ENCODE data around the gene LGALS1. TPM values are rescaled to one million over a fixed set of nuclear protein-coding genes. Genes with fewer than 3 reads are reported as not detected.

LGALS1 gene
- polyA plus RNA-seq, 1 donor = 1,611 TPM

DNA sequence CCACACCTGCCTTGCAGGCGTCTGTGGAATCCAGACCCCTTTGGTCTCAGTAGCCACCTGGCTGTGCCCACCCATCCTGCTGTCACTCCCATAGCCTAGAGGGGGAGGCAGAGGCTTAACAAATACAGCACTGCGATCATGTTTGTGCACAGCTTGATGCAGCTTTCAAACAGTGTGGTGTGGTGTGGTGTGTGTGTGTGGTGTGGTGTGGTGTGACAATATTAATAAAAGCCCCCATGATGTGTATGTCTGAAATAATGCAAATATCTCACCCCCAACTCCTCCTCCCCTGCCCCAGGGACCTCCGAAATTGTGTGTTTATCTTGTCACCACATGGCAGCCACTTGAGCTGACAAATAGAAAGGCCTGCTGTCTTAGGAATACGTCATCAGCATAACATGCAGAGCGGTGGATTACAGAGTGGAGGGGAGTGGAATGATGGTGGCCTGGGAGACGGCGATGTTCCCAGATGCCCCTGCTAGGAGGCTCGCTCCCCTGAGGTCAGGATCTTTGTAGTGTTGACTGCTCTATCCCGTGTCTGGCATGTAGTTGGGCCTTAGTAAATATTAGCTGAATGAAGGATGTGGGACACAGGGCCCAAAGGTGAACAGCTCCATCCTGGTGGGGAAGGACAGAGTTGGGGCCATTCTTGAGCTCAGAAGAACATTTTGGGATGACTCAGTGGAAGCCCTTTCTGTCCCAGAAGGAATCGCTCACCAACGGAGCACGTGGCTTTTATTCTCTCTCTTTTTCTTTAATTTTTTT lies 14.1 kb upstream of the LGALS1 start:
- DNase-seq (ENCODE audit: low read depth) = no peak

DNA sequence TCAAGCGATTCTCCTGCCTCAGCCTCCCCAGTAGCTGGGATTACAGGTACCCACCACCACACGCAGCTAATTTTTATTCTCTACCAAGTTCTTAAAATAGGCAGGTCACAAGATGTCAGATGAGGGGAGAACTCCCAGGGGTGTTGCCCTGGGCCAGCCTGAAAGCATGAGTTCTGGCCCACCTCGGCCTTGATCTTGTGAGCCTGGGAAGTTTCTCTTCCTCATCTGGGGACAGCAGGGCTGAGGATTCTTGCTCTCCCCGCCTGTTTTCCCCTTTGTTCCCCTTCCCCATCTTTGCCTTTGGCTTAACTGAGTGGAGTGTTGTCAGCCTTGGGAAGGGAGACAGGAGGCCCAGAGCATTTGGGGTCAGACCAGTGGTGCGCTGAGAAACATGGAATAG lies 13.4 kb upstream of the LGALS1 start:
- no peak for DNase-seq (ENCODE audit: low read depth)

DNA sequence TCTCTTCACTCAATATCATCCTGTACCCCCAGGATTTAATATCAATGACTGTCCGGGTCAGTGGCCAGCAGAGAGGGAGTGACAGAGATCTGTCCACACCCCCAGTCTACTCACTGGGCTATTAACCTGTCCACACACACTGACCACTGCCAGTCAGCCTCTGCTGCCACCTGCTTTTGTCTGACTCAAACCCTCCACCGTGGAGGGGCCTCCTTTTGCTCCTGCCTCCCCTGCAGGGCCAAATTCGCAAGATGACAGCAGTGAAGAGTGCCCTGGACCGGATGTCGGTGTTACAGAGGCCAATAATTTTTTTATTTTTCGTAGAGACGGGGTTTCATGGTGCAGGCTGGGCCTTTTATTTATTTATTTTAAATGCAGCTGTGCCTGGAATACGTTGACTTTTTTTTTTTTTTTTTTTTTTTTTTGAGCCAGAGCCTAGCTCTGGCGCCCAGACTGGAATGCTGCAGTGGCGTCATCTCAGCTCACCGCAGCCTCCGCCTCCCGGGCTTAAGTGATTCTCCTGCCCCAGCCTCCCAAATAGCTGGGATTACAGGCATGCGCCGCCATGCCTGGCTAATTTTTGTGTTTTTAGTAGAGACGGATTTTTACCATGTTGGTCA lies 11.8 kb upstream of the LGALS1 start:
- DNase-seq (ENCODE audit: low read depth) = no peak

DNA sequence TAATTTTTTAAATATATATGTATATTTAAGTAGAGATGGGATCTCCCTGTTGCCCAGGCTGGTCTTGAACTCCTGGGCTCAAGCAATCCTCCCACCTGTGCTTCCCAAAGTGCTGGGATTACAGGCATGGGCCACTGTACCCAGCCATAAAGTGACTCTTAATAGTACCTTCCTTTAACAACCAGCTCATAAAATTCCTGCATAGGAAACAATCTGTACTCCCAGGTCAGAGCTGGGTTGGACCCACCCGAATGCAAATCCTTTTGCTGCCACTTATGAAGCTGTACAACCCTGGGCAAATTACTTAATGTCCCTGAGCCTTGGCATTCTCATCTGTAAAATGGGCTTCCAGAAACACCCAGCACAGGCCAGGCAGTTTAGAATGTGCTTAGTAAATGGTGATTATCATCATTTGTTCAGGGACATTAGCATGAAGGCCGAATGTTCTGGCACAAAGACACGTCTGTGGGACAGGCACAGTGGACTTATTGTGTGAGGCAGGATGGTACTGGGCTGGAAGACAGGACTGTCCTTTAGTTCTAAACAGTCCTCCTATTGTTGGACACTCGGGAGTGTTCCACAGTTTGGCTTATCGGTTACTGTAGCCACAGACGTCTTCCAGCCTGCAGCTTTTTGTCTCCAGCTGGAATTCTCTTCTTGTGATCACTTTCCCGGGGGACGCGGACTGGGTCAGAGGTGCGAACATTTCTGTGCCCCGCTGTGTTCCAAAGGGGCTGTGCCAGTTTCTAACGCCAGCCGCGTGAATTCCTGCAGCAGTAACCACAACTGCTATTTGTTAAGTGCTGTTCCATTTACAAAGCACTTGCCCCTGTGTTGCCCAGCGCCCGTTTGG lies 11.0 kb upstream of the LGALS1 start:
- DNase-seq (ENCODE audit: low read depth) = no peak

DNA sequence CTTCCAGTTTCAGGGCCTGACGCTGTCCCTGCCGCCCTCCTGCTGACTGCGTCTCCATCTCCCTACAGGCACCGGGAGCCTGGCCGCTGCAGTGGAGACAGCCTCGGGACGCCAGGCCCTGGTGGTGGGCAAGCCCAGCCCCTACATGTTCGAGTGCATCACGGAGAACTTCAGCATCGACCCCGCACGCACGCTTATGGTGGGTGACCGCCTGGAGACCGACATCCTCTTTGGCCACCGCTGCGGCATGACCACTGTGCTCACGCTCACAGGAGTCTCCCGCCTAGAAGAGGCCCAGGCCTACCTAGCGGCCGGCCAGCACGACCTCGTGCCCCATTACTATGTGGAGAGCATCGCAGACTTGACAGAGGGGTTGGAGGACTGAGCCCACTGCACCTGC lies 9.9 kb upstream of the LGALS1 start:
- DNase-seq (ENCODE audit: low read depth) = no peak

DNA sequence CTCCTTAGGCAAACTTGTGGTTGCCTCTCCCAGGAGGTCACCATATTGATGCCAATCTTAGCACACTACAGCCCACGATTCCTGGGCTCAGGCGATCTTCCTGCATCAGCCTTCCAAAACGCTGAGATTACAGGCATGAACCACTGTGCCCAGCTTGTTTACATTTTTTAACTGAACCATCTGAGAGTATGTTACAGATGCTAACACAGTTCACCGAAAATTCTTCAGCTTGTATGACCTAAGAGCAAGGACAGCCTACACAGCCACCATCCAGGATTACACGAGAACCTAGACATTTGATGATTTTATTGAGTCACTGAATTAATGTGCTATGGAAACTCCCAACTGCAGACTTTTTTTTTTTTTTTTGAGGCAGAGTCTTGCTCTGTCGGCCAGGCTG lies 5.8 kb upstream of the LGALS1 start:
- DNase-seq (ENCODE audit: low read depth) = no peak

DNA sequence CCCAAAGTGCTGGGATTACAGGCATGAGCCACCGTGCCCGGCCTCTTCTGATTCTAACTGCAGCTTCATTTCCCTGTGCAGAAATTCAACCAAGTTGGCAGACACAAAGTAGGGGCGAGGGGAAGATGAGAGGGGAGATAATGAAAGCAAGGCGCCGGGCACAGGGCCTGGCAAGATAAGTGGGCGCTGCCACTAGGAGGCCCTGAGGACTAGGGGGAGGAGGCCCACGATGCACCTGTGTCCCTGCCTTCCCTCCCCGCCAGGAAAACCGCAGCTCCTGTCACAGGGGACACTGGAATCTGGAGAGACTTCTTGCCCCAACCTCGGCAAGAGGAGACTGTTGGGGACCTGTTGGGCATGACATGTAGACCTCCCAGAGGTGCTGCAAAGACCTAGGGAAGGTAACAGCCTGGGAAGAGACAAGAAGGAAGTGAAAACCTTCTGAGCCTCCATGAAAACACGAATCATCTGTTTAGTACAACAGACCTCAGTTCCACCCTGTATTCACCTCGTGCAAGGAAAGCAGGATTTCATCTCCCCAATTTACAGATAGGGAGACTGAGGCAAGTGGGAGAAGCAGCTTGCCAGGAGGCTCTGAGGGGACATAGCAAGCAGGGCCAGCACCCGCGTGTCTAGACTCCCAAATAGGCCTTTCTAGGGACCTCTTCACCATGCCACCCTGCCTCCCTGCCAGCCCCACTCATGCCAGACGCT lies 3.1 kb upstream of the LGALS1 start:
- no peak for DNase-seq (ENCODE audit: low read depth)

DNA sequence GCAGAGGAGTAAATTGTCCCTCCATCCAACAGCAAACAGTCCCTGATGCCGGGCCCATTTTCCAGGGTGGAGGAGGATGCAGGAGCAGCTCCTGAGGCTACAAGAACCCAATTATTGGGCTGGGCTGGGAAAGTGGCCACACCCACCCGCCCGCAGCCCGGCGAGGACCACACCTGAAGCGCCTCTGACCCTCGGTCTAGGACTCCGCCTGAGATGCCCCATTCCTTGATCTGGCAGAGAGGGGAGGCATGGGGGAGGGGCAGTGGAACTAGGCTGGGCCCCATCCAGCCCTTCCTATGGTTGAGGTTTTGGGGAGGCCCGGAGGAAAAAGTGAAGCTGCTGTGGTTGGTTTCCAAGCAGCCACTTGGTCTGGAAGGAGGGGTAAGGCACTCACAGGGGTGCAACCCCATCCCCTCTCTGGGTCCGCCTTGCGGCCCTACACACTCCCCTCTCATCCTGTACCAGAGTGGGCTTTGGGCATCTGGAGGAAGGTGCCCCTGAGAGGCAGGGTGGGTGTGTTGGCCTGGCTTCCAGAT lies 2.4 kb upstream of the LGALS1 start:
- no peak for DNase-seq (ENCODE audit: low read depth)

DNA sequence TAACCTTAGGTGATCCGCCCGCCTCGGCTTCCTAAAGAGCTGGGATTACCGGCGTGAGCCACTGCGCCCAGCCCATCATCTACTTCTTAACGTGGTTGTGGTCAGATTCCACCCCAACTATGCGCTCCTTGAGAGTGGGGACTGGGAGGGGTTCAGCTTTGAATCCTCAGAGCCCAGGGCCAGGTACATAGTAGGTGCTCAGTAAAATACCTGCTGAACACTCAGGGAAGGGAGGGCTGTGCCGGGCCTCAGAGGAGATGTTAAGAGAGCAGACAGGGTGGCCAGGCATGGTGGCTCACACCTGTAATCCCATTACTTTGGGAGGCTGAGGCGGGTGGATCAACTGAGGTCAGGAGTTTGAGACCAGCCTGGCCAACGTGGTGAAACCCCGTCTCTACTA lies 1.2 kb upstream of the LGALS1 start:
- DNase-seq (ENCODE audit: low read depth) = no peak

DNA sequence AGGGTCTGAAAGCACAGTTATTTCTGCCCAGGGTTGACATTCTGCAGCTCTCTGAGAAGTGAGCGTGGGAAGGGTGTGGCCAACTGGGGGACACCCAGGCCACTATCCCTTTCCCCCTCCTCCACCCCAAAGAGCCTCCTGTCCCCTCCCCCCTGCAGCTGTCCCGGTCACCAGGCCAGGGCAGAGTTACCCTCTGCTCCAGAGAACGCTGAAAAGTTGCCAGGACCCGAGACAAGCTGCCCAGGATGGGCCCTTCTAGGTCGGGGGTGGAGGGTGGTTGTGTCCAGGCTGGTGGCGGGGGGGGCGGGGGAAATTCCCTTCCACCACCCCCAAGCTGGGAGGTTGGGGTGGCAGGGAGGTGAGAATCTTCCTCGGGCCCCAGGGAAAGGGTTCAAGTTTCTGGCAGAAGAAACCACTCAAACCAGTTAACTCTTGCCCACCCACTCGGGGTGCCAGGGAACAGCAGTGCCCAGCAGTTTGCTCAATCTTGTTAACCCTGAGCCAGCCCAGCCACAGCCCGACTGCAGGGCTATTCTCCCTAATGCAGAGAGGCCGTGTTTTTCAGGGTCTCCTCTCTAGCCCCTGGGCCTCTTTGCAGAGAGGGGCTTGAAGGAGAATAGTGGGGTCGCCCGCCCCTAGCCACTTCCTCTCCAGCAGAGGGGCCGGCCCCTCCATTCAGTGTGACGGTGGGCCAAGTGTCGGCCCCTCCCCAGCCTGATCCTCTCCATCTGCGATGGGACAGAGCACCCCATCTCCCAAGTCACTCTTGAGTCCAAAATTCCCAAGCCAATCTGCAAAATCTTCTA lies 697 bp downstream of the LGALS1 start:
- no peak for DNase-seq (ENCODE audit: low read depth)

DNA sequence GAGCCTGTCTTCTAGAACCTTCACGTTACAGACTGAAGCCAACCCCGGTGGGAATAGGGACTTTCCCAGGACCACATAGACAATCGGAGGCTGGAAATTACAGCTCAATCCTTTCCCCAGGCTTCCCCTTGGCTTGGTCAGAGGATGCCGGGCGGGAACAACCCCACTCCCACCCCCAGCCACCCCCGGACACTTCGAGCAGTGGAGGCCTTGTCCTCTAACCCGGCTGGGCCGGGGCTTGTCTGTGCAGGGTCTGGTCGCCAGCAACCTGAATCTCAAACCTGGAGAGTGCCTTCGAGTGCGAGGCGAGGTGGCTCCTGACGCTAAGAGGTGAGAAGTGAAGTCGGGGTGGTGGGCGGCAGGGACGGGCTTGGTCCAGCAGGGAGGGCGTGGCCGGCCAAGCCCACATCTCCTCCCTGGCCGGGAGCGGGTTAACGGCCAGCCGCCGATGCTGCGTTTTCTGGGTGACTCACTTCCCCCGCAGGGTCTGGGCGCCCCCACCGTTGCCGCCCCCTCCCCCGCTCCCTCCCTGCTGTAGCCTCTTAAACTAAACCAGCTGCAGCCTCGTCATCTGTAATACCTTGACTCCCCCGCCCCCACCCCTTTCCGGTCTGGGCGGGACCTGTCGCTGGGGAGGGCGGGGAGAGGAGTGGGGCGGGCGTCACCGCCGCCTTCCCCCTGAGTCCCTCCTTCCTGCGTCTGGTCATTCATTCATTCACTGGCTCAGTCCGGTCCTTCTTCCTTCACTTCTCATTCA lies 1.5 kb downstream of the LGALS1 start:
- DNase-seq (ENCODE audit: low read depth) = no peak

DNA sequence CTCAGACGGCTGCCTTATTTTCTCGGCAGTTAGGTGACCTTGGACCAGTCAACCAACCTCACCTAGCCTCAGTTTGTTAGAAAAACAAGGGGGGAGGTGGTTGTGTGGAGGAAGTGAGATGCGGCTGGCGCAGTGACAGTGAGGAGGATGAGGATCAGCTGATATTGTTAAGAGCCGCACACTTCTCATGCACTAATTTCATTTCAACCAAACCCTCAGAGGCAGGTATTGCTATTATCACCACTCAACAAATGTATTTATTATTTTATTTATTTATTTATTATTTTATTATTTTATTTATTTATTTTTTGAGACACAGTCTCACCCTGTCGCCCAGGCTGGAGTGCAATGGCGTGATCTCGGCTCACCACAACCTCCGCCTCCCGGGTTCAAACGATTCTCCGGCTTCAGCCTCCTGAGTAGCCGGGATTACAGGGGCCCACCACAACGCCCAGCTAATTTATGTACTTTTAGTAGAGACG lies 2.1 kb downstream of the LGALS1 start:
- no peak for DNase-seq (ENCODE audit: low read depth)

DNA sequence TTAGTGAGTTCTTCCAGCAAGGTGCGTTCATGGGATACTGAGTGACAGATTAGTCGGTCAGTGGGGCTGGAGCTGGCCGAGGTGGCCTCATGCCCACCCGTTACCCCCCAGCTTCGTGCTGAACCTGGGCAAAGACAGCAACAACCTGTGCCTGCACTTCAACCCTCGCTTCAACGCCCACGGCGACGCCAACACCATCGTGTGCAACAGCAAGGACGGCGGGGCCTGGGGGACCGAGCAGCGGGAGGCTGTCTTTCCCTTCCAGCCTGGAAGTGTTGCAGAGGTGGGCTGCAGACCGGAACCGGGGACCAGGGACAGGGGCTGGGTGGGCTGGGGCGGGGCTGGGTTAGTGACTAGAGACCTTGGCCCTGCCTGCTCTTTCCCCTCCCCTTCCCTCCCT lies 2.9 kb downstream of the LGALS1 start:
- no peak for DNase-seq (ENCODE audit: low read depth)

DNA sequence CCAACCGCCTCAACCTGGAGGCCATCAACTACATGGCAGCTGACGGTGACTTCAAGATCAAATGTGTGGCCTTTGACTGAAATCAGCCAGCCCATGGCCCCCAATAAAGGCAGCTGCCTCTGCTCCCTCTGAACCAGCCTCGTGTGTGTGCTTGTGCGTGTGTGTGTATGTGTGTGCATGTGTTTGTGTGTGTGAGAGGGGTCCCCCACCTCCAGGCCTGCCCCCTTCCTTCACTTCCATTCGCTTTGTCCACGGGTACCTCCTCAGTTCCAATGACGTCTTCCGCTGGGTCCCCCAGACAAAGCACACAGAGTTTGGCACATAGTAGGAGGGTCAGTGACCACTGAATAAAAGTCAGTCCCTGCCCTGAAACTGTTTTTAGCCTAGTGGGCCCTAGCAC lies 4.2 kb downstream of the LGALS1 start:
- DNase-seq (ENCODE audit: low read depth) = no peak

DNA sequence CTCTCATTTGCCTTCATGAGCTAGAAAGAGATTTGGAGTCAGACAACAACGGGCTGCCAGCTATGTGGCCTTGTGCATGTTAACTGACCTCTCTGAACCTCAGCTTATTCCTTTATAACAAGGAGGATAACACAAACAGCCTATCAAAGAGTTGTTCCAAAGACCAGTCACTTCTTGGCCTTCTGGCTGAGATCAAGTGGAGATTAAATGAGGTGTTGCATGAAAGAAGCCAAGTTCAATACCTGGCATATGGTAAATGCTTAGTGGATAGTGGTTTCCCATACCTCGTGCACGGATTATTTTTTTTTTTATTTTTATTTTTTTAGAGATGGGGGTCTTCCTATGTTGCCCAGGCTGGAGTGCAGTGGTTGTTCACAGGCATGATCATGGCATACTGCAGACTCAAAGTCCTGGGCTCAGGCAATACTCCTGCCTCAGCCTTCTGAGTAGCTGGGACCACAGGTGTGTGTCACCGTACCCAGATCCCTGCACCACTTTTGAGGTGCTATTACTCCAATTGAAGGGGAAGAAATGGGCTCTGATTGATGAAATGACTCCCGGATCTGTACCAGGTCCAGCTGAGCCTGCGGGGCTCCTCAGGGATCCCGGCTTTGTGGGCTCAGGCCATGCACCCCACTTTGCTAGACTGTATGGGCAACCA lies 4.9 kb downstream of the LGALS1 start:
- DNase-seq (ENCODE audit: low read depth) = no peak

DNA sequence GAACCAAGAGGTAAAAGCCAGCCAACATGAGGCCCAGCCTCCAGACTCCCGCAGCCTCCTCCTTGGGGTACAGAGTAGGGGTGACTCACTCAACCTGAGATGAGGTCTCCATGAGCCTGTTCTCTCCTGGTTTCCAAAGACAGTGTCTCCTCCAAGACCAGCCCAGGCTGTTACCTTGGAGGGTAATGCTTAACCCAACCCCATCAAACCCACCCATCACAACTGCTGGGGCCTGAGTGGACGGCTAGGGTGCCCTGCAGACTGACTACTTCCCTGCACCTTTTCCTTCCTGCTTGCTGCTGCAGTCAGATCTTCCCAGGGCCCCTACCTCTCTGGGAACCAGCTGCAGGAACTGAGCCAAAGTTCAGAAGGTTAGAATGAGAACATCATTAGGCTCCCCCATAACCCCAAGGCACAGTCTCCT lies 5.6 kb downstream of the LGALS1 start:
- DNase-seq (ENCODE audit: low read depth) = no peak

DNA sequence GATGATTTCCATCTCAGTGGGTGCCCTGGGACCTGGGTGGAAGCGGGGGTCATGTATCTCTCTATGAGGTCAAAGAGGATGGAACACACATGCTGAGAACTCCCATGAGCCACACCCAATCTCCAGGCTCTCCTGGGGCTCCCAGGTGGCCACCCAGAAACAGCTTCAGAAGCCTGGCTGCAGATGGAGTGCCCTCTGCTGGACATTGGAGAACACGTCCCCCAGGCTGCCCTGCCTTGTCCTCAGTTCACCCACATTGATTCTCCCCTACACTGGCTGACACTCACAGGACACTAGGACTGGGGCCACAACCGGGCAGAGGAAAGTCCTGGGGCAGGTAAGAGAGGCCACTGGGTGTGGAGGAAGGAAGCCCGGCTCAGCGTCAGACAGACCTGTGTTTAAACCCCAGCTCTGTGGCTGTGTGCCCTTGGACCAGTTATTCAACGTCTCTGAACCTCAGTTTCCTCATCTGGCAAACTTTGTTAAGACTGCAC lies 6.2 kb downstream of the LGALS1 start:
- DNase-seq (ENCODE audit: low read depth) = no peak

DNA sequence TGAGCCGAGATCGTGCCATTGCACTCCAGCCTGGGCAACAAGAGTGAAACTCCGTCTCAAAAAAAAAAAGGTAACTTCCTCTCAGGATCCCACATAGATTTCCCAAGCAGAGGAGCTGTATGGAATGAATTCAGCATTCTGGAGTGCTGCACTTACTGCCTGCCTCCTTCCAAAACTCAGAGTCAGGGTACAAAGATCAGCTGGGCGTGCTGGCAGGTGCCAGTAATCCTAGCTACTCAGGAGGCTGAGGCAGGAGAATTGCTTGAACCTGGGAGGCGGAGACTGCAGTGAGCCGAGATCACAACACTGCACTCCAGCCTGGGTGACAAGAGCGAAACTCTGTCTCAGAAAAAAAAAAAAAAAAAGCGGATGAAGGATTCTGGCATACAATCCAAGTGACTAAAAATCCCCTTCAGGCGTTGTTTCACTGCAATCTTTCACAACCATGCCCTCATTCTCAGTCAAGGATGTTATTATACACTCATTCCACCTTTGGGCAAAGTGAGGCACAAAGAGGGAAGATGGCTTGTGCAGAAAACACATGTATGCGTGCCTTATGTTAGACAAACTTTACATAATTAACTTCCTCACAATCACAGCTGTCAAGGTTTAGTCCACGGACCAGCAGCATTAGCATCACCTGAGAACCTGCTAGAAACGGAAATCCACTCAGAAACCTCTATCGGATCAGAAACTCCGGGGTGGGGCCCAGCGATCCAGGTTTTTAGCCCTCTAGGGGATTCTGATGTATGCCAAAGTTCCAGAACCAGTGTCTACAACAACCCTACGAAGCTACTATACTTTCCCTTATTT lies 9.6 kb downstream of the LGALS1 start:
- no peak for DNase-seq (ENCODE audit: low read depth)

Measured in forelimb muscle (tissue), 1 donor.